DND-41 (cell line): ENCODE measurements around the gene COX5B.
"Not testable (repeated sequence)": the region's sequence is repeated elsewhere in the genome, so short reads cannot be mapped to it uniquely, and the experiment has no call there.

Experiments
- ATAC-seq: fragments of 200-7000 bp; cut with Tn5 transposase; 3 replicates; pipeline ENCODE4 v1.9.1; 2021; ENCODE audit warnings: low read depth; ENCODE audit not compliant: insufficient read depth
- DNase-seq: peaks from one replicate; pipeline ENCODE4 v3.0.0-alpha.2; 2020
- H2AFZ ChIP-seq: 2 replicates; pipeline ENCODE4 v1.6.0; 2012; ENCODE audit warnings: low read depth, low read length
- H3K27ac ChIP-seq: 2 replicates; pipeline ENCODE4 v1.5.1; 2012; ENCODE audit warnings: low read length, inconsistent platforms
- H3K27me3 ChIP-seq: fragments of 200-600 bp; sonication (generic); 2 replicates; pipeline ENCODE4 v1.6.0; 2012; ENCODE audit warnings: low read length, mild to moderate bottlenecking, inconsistent platforms; ENCODE audit not compliant: insufficient read depth, poor library complexity
- H3K36me3 ChIP-seq: 2 replicates; pipeline ENCODE4 v1.5.1; 2012; ENCODE audit warnings: low read length, inconsistent platforms; ENCODE audit not compliant: insufficient read depth
- H3K4me1 ChIP-seq: 2 replicates; pipeline ENCODE4 v1.5.1; 2012; ENCODE audit warnings: mild to moderate bottlenecking, low read length; ENCODE audit not compliant: insufficient read depth
- H3K4me2 ChIP-seq: 2 replicates; pipeline ENCODE4 v1.6.0; 2012; ENCODE audit warnings: mild to moderate bottlenecking, moderate library complexity, low read length, inconsistent platforms; ENCODE audit not compliant: insufficient read depth
- H3K4me3 ChIP-seq, 2 experiments: fragments of 200-600 bp in 1 of 2; shearing (Covaris generic) in 1 of 2; 2 replicates each; pipeline ENCODE4 v1.5.1; 2012 to 2016; ENCODE audit warnings: inconsistent platforms in 2 of 2, low read length in 2 of 2, mild to moderate bottlenecking in 2 of 2, low read depth in 1 of 2, moderate library complexity in 1 of 2
- H3K79me2 ChIP-seq: 2 replicates; pipeline ENCODE4 v1.6.0; 2012; ENCODE audit warnings: low read length, inconsistent platforms; ENCODE audit not compliant: insufficient read depth
- H3K9ac ChIP-seq: 2 replicates; pipeline ENCODE4 v1.6.0; 2012; ENCODE audit warnings: low read depth, mild to moderate bottlenecking, inconsistent platforms, low read length, moderate library complexity
- H3K9me3 ChIP-seq: 2 replicates; pipeline ENCODE4 v1.5.1; 2012; ENCODE audit warnings: low read length, moderate library complexity, mild to moderate bottlenecking, inconsistent platforms; ENCODE audit not compliant: insufficient read depth, severe bottlenecking
- H4K20me1 ChIP-seq: 2 replicates; pipeline ENCODE4 v1.6.0; 2012; ENCODE audit warnings: low read length; ENCODE audit not compliant: insufficient read depth
- EZH2 ChIP-seq: IDR thresholded peaks from 3 replicates; pipeline ENCODE4 v1.6.1; 2012; ENCODE audit warnings: borderline replicate concordance, low read depth, mild to moderate bottlenecking, moderate library complexity, low read length, inconsistent platforms; ENCODE audit not compliant: severe bottlenecking
- TF ChIP-seq, protein P1 (sequence below): IDR thresholded peaks from 2 replicates; pipeline ENCODE4 v1.5.1; 2012; ENCODE audit warnings: borderline replicate concordance, low read length, moderate library complexity, mild to moderate bottlenecking; ENCODE audit not compliant: poor library complexity, severe bottlenecking; ENCODE audit errors: extremely low read depth

COX5B gene

GRCh38 chr2:97670471-97670870, 24.6 kb downstream of the COX5B start:
- H3K9me3 ChIP-seq: no peaks in the 10 kb centered on the region
- no peak overlapping the region for H2AFZ ChIP-seq
- no peak overlapping the region for H3K27ac ChIP-seq
- H3K4me3 ChIP-seq: no peak overlapping the region
- DNase-seq (no peak), ATAC-seq (no peak)
- no peaks in the 10 kb centered on the region; the same call in 1 of the 2 replicates for H3K4me1 ChIP-seq
- H4K20me1 ChIP-seq: no peaks in the 10 kb centered on the region
- H3K4me2 ChIP-seq: no peak overlapping the region
- H3K27me3 ChIP-seq: no peaks in the 10 kb centered on the region
- no peaks in the 10 kb centered on the region for H3K79me2 ChIP-seq
- no peaks in the 10 kb centered on the region for H3K36me3 ChIP-seq
- H3K9ac ChIP-seq: no peak overlapping the region
- TF ChIP-seq EZH2: no peak
- TF ChIP-seq, protein P1, sequence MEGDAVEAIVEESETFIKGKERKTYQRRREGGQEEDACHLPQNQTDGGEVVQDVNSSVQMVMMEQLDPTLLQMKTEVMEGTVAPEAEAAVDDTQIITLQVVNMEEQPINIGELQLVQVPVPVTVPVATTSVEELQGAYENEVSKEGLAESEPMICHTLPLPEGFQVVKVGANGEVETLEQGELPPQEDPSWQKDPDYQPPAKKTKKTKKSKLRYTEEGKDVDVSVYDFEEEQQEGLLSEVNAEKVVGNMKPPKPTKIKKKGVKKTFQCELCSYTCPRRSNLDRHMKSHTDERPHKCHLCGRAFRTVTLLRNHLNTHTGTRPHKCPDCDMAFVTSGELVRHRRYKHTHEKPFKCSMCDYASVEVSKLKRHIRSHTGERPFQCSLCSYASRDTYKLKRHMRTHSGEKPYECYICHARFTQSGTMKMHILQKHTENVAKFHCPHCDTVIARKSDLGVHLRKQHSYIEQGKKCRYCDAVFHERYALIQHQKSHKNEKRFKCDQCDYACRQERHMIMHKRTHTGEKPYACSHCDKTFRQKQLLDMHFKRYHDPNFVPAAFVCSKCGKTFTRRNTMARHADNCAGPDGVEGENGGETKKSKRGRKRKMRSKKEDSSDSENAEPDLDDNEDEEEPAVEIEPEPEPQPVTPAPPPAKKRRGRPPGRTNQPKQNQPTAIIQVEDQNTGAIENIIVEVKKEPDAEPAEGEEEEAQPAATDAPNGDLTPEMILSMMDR: no peak

- Histone ChIP-seq H3K36me3 (no peaks in the 10 kb centered on the region), H3K4me1 (no peaks in the 10 kb centered on the region), H3K4me2 (no peak overlapping the region), H2AFZ (no peak overlapping the region), H3K9ac (no peak overlapping the region), H3K9me3 (no peaks in the 10 kb centered on the region), H3K27me3 (no peaks in the 10 kb centered on the region), H3K79me2 (no peaks in the 10 kb centered on the region), H4K20me1 (no peaks in the 10 kb centered on the region), H3K27ac (no peak overlapping the region), H3K4me3 (no peak overlapping the region)
- DNase-seq (no peak), ATAC-seq (no peak)
- TF ChIP-seq EZH2: no peak
- TF ChIP-seq, protein P1: no peak
These were observed 25.7 kb downstream of the COX5B start for GRCh38 chr2:97671526-97671925.

DNA sequence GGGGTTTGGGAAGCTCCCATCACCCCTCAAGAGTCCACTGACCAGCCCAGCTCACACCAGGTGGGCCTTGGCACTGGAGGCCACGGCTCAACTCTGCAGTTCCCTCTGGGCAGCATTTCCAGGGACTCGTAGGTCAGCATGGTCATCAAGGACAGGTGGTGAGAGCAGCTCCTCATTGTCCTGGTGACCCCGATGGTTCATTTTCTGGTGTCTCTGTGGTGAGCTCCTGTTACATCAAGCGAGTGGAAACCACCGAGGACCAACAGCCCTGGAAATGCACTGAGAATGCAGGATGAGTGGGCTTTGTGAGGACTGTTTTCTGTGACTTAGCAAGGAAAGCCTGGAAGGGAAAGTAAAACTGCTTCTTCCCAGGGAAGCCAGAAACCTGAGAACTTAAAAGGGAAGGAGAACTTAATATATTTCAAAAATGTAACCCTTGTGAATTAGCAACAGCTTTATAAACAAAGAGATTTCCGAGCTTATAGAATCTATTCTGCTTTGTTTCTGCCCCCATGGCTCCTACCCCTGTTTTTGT, 26.8 kb downstream of the COX5B start:
- not testable (repeated sequence) for ATAC-seq, H3K4me1 ChIP-seq, DNase-seq, H4K20me1 ChIP-seq, H3K4me2 ChIP-seq, H2AFZ ChIP-seq, H3K36me3 ChIP-seq, H3K9ac ChIP-seq, H3K27me3 ChIP-seq, H3K27ac ChIP-seq, H3K4me3 ChIP-seq, H3K9me3 ChIP-seq, H3K79me2 ChIP-seq

DNA sequence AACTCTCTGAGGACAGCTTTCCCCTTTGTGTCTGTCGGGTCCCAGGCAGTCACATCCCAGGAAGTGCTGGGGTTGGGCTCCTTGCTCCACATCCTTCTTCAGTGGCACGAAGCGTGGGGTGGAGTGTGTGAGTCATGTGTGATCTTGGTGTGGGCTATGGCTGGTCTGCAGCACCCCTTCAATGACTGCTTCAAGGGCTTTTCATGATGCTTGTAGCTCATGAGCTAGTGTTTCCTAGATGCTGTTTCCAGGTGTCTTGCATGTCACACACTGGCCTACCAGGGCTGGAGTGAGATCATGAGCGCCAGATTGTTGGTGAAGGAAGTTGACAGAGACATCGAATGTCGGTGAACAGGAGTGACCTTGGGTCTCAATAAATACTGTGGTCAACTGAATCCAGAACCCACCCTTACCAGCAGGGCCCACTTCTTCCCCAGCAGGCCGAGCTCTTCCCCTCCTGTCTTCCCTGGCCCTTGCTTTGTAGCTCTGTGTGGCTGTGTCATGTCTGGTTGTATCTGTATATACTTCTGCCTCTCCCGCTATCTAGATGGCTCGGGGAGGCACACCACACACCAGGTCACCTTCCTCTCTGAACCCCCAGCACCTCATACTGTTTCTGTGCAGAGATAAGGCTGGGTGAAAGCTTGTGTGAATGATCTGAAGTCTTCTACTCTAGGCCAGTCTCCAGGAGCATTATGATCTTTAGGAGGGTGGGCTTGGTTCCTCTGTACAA, 27.5 kb downstream of the COX5B start:
- H3K4me3 ChIP-seq: no peak overlapping the region
- H3K9ac ChIP-seq: no peak overlapping the region
- H4K20me1 ChIP-seq: no peaks in the 10 kb centered on the region
- no peak overlapping the region for H3K27ac ChIP-seq
- no peak for TF ChIP-seq EZH2
- TF ChIP-seq, protein P1: no peak
- no peak overlapping the region for H2AFZ ChIP-seq
- no peaks in the 10 kb centered on the region for H3K79me2 ChIP-seq
- no peaks in the 10 kb centered on the region for H3K4me1 ChIP-seq
- H3K4me2 ChIP-seq: no peak overlapping the region
- ATAC-seq (no peak; the same call in 2 of the 3 replicates), DNase-seq (no peak)
- H3K9me3 ChIP-seq: no peaks in the 10 kb centered on the region
- no peaks in the 10 kb centered on the region for H3K36me3 ChIP-seq
- no peaks in the 10 kb centered on the region for H3K27me3 ChIP-seq
